ENCODE data around the gene KRTAP10-9. TPM values are rescaled to one million over a fixed set of nuclear protein-coding genes. Genes with fewer than 3 reads are reported as not detected.
"Not testable (repeated sequence)": the region's sequence is repeated elsewhere in the genome, so short reads cannot be mapped to it uniquely, and the experiment has no call there.

Gene KRTAP10-9
- total RNA-seq, 2 experiments from 2014 or later: not detected

GRCh38 chr21:44590311-44590721 lies 36.6 kb upstream of the KRTAP10-9 start:
- ATAC-seq (ENCODE audit: poor library complexity): no peak
- H3K27me3 Mint-ChIP-seq: peaks cover 37% of the 10 kb centered on the region
- intact Hi-C loops (cut with DNase I, micrococcal nuclease): no loop called here
- no peaks in the 10 kb centered on the region for H3K36me3 Mint-ChIP-seq (ENCODE audit: low read depth)
- no peaks in the 10 kb centered on the region for H3K9me3 Mint-ChIP-seq
- Histone ChIP-seq H3K27ac (ENCODE audit: low read depth in 1 of 2, low read length in 2 of 2) (no peak overlapping the region), H3K4me1 (ENCODE audit: insufficient read depth, low read length) (no peaks in the 10 kb centered on the region), H3K9me3 (ENCODE audit: control insufficient read depth in 1 of 2, insufficient read depth in 1 of 2, low read length in 2 of 2) (peaks cover 0 to 3% of the 10 kb centered on the region in 2 experiments), H3K27me3 (ENCODE audit: control insufficient read depth in 1 of 2, insufficient read depth in 2 of 2, low read length in 2 of 2) (peaks cover 0 to 14% of the 10 kb centered on the region in 2 experiments), H3K36me3 (ENCODE audit: insufficient read depth, low read length) (no peaks in the 10 kb centered on the region), H3K4me3 (ENCODE audit: low read length) (no peak overlapping the region)
- H3K4me1 Mint-ChIP-seq (ENCODE audit: low read depth): no peaks in the 10 kb centered on the region
- H3K27ac Mint-ChIP-seq: no peak overlapping the region
- TF ChIP-seq CTCF (IDR thresholded peaks at IDR 0.05): no peak
- ChIA-PET POLR2A (no interaction called here), CTCF (no interaction called here)
- DNase-seq: no peak
- H3K4me3 Mint-ChIP-seq: no peak overlapping the region

- intact Hi-C loops (cut with DNase I, micrococcal nuclease); H3K27me3 ChIP-seq (ENCODE audit: control insufficient read depth in 1 of 2, insufficient read depth in 2 of 2, low read length in 2 of 2); H3K4me3 Mint-ChIP-seq; ATAC-seq (ENCODE audit: poor library complexity); H3K27ac ChIP-seq (ENCODE audit: low read depth in 1 of 2, low read length in 2 of 2); H3K4me1 Mint-ChIP-seq (ENCODE audit: low read depth); DNase-seq; POLR2A ChIA-PET; H3K36me3 Mint-ChIP-seq (ENCODE audit: low read depth); CTCF ChIA-PET; H3K27ac Mint-ChIP-seq; H3K9me3 Mint-ChIP-seq; H3K36me3 ChIP-seq (ENCODE audit: insufficient read depth, low read length); H3K4me3 ChIP-seq (ENCODE audit: low read length); H3K9me3 ChIP-seq (ENCODE audit: control insufficient read depth in 1 of 2, insufficient read depth in 1 of 2, low read length in 2 of 2); H3K4me1 ChIP-seq (ENCODE audit: insufficient read depth, low read length): not testable (repeated sequence)
- H3K27me3 Mint-ChIP-seq: peaks cover 30% of the 10 kb centered on the region
These were observed 35.7 kb upstream of the KRTAP10-9 start for GRCh38 chr21:44590897-44591800.

- H3K27ac Mint-ChIP-seq; H3K4me1 Mint-ChIP-seq (ENCODE audit: low read depth); H3K27me3 ChIP-seq (ENCODE audit: control insufficient read depth in 1 of 2, insufficient read depth in 2 of 2, low read length in 2 of 2); H3K4me3 Mint-ChIP-seq; intact Hi-C loops (cut with DNase I, micrococcal nuclease); H3K27ac ChIP-seq (ENCODE audit: low read depth in 1 of 2, low read length in 2 of 2); DNase-seq; POLR2A ChIA-PET; H3K4me1 ChIP-seq (ENCODE audit: insufficient read depth, low read length); H3K9me3 ChIP-seq (ENCODE audit: control insufficient read depth in 1 of 2, insufficient read depth in 1 of 2, low read length in 2 of 2); H3K9me3 Mint-ChIP-seq; H3K4me3 ChIP-seq (ENCODE audit: low read length); CTCF ChIA-PET; H3K36me3 ChIP-seq (ENCODE audit: insufficient read depth, low read length); ATAC-seq (ENCODE audit: poor library complexity); H3K36me3 Mint-ChIP-seq (ENCODE audit: low read depth): not testable (repeated sequence)
- H3K27me3 Mint-ChIP-seq: peaks cover 26% of the 10 kb centered on the region
These were observed 35.1 kb upstream of the KRTAP10-9 start for GRCh38 chr21:44591801-44592130.

GRCh38 chr21:44592446-44593311 lies 34.2 kb upstream of the KRTAP10-9 start, which contains the start of gene KRTAP10-6:
KRTAP10-6 (minus strand) TSS chr21:44592505; CDS start chr21:44592484, 21 bp downstream.
- DNase-seq: no peak
- Histone ChIP-seq H3K36me3 (ENCODE audit: insufficient read depth, low read length) (no peaks in the 10 kb centered on the region), H3K4me1 (ENCODE audit: insufficient read depth, low read length) (no peaks in the 10 kb centered on the region), H3K9me3 (ENCODE audit: control insufficient read depth in 1 of 2, insufficient read depth in 1 of 2, low read length in 2 of 2) (no peaks in the 10 kb centered on the region), H3K27ac (ENCODE audit: low read depth in 1 of 2, low read length in 2 of 2) (no peak within 1 kb of the TSS), H3K27me3 (ENCODE audit: control insufficient read depth in 1 of 2, insufficient read depth in 2 of 2, low read length in 2 of 2) (peaks cover 0 to 3% of the 10 kb centered on the region in 2 experiments), H3K4me3 (ENCODE audit: low read length) (no peak within 1 kb of the TSS)
- Mint-ChIP-seq H3K36me3 (ENCODE audit: low read depth) (no peaks in the 10 kb centered on the region), H3K27me3 (peaks cover 19% of the 10 kb centered on the region), H3K4me3 (no peak within 1 kb of the TSS), H3K27ac (no peak within 1 kb of the TSS), H3K9me3 (no peaks in the 10 kb centered on the region), H3K4me1 (ENCODE audit: low read depth) (no peaks in the 10 kb centered on the region)
- no peak for TF ChIP-seq CTCF (IDR thresholded peaks at IDR 0.05)
- CTCF ChIA-PET: no interaction called here
- intact Hi-C loops (cut with DNase I, micrococcal nuclease): no loop called here
- POLR2A ChIA-PET: no interaction called here
- ATAC-seq (ENCODE audit: poor library complexity): no peak
